Measurements from ENCODE around the gene RNASE4.

DNA sequence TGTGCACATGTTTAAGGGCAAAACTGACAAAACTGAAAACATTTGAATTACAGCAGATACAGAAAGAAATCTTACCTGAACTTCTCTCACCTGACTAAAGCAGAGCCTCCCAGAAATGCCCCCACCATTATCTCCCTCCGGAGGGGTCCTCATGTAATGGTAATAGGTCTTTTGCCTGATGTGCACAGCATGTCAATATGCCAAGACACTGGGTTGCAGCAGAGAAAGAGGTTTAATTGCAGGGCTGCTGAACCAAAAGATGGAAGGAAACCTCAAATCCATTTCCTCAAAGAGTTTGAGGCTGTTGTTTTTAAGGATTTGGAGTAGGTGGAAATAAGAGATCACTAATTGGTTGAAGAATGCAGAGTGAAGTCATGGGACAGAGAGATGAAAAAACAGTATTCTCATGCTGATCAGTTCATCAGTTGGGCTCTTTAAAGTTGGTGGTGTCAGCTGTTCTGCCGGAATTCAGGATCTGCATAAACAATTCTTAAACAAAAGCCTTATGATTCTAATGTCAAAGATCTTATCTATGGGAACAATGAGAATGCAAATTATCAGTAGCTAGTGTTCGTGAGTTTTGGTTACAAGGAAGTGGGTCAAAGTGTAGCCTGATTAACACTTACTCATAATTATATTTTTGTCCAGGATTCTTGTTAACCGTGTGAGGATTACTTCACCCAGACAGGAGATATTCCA is 22.4 kb downstream of the RNASE4 start:
- TF ChIP-seq, protein P1, sequence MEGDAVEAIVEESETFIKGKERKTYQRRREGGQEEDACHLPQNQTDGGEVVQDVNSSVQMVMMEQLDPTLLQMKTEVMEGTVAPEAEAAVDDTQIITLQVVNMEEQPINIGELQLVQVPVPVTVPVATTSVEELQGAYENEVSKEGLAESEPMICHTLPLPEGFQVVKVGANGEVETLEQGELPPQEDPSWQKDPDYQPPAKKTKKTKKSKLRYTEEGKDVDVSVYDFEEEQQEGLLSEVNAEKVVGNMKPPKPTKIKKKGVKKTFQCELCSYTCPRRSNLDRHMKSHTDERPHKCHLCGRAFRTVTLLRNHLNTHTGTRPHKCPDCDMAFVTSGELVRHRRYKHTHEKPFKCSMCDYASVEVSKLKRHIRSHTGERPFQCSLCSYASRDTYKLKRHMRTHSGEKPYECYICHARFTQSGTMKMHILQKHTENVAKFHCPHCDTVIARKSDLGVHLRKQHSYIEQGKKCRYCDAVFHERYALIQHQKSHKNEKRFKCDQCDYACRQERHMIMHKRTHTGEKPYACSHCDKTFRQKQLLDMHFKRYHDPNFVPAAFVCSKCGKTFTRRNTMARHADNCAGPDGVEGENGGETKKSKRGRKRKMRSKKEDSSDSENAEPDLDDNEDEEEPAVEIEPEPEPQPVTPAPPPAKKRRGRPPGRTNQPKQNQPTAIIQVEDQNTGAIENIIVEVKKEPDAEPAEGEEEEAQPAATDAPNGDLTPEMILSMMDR (IDR thresholded peaks at IDR 0.05): no peak
- TF ChIP-seq EP300 (IDR thresholded peaks at IDR 0.05) (no peak), POLR2A (IDR thresholded peaks at IDR 0.05) (no peak)
